ENCODE results near the gene HMGN1.

Gene HMGN1

GRCh38 chr21:39341249-39341923 lies 7.5 kb downstream of the HMGN1 start:
- Histone ChIP-seq H3F3A (ENCODE audit: insufficient read depth, low read length) (peaks cover 13% of the 10 kb centered on the region), H3K9ac (ENCODE audit: low read length) (no peak overlapping the region), H3K9me2 (ENCODE audit: low read depth, low read length) (no peaks in the 10 kb centered on the region), H3K27ac (ENCODE audit: low read depth, low read length, poor library complexity, severe bottlenecking) (no peak overlapping the region), H3K9me3 (ENCODE audit: low read length) (no peaks in the 10 kb centered on the region), H3K27me3 (ENCODE audit: insufficient read depth, low read length) (no peaks in the 10 kb centered on the region), H3K4me2 (ENCODE audit: low read length) (no peak overlapping the region), H2AFZ (ENCODE audit: low read length) (no peak overlapping the region), H3K79me2 (ENCODE audit: insufficient read depth, low read length) (peaks cover 8% of the 10 kb centered on the region), H3K4me3 (ENCODE audit: low read depth, low read length, poor library complexity, severe bottlenecking) (no peak overlapping the region), H3K4me1 (ENCODE audit: insufficient read depth, low read length, severe bottlenecking) (peaks cover 20% of the 10 kb centered on the region), H3K36me3 (ENCODE audit: insufficient read depth, low read length) (peaks cover 55% of the 10 kb centered on the region), H4K20me1 (ENCODE audit: insufficient read depth, low read length) (peaks cover 7% of the 10 kb centered on the region; the same call in 1 of the 2 replicates)
- TF ChIP-seq EZH2 (IDR thresholded peaks at IDR 0.05; ENCODE audit: borderline replicate concordance, low read length): no peak
- TF ChIP-seq CTCF (IDR thresholded peaks at IDR 0.05; ENCODE audit: low read length): no peak

DNA sequence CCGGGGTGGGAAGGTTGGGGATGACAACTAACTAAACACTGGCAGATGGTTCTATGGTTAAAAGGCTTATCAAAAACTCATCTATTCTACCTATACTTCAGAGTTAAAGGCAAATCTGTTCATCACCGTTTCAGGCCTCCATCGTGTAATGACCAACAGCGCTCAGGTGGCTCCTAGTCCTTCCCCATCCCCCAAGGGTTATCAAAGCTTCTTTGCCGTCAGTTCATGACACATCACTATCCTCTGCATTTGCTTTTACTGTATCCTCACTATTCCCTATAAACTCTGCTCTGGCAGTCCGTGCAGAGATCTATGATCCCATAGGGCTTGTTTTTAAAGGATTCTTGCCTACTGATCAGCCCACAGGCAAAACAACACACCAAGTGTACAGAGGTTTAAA lies 8.2 kb downstream of the HMGN1 start:
- Histone ChIP-seq H3F3A (ENCODE audit: insufficient read depth, low read length) (peaks cover 13% of the 10 kb centered on the region), H3K79me2 (ENCODE audit: insufficient read depth, low read length) (peaks cover 1% of the 10 kb centered on the region), H3K4me2 (ENCODE audit: low read length) (no peak overlapping the region), H3K27ac (ENCODE audit: low read depth, low read length, poor library complexity, severe bottlenecking) (peak overlapping the region; percentile 36), H3K9ac (ENCODE audit: low read length) (no peak overlapping the region), H4K20me1 (ENCODE audit: insufficient read depth, low read length) (0 out of 2 replicates have a peak, but pooled peaks cover 2% of the 10 kb centered on the region), H3K27me3 (ENCODE audit: insufficient read depth, low read length) (no peaks in the 10 kb centered on the region), H3K4me3 (ENCODE audit: low read depth, low read length, poor library complexity, severe bottlenecking) (no peak overlapping the region), H3K9me2 (ENCODE audit: low read depth, low read length) (no peaks in the 10 kb centered on the region), H2AFZ (ENCODE audit: low read length) (no peak overlapping the region), H3K9me3 (ENCODE audit: low read length) (no peaks in the 10 kb centered on the region), H3K4me1 (ENCODE audit: insufficient read depth, low read length, severe bottlenecking) (peaks cover 13% of the 10 kb centered on the region), H3K36me3 (ENCODE audit: insufficient read depth, low read length) (peaks cover 48% of the 10 kb centered on the region)
- no peak for TF ChIP-seq CTCF (IDR thresholded peaks at IDR 0.05; ENCODE audit: low read length)
- TF ChIP-seq EZH2 (IDR thresholded peaks at IDR 0.05; ENCODE audit: borderline replicate concordance, low read length): no peak

- Histone ChIP-seq H3K4me1 (ENCODE audit: insufficient read depth, low read length, severe bottlenecking) (no peaks in the 10 kb centered on the region), H3K27me3 (ENCODE audit: insufficient read depth, low read length) (no peaks in the 10 kb centered on the region), H3K9ac (ENCODE audit: low read length) (no peak overlapping the region), H2AFZ (ENCODE audit: low read length) (no peak overlapping the region), H3K36me3 (ENCODE audit: insufficient read depth, low read length) (peaks cover 34% of the 10 kb centered on the region), H3F3A (ENCODE audit: insufficient read depth, low read length) (peaks cover 13% of the 10 kb centered on the region), H3K79me2 (ENCODE audit: insufficient read depth, low read length) (no peaks in the 10 kb centered on the region), H4K20me1 (ENCODE audit: insufficient read depth, low read length) (no peaks in the 10 kb centered on the region), H3K9me3 (ENCODE audit: low read length) (no peaks in the 10 kb centered on the region), H3K4me2 (ENCODE audit: low read length) (no peak overlapping the region), H3K9me2 (ENCODE audit: low read depth, low read length) (no peaks in the 10 kb centered on the region), H3K4me3 (ENCODE audit: low read depth, low read length, poor library complexity, severe bottlenecking) (no peak overlapping the region), H3K27ac (ENCODE audit: low read depth, low read length, poor library complexity, severe bottlenecking) (peak overlapping the region; percentile 32)
- TF ChIP-seq EZH2 (IDR thresholded peaks at IDR 0.05; ENCODE audit: borderline replicate concordance, low read length) (no peak), CTCF (IDR thresholded peaks at IDR 0.05; ENCODE audit: low read length) (no peak)
Observed at GRCh38 chr21:39339231-39339630, 9.7 kb downstream of the HMGN1 start.
